Osteoblast (primary cell): ENCODE measurements around the gene CAPN7. TPM values are rescaled to one million over a fixed set of nuclear protein-coding genes. Genes with fewer than 3 reads are reported as not detected.

Experiments used
- DNase-seq: peaks from one replicate; pipeline ENCODE4 v3.0.0; 2011; ENCODE audit warnings: low spot score, mixed read lengths; ENCODE audit not compliant: insufficient read length; ENCODE audit errors: missing footprints
- H2AFZ ChIP-seq: 2 replicates; pipeline ENCODE4 v1.6.0; 2011; ENCODE audit warnings: mild to moderate bottlenecking, low read length
- H3K27ac ChIP-seq: 2 replicates; pipeline ENCODE4 v1.5.1; 2011; ENCODE audit warnings: mild to moderate bottlenecking, low read depth, low read length, moderate library complexity
- H3K27me3 ChIP-seq: 2 replicates; pipeline ENCODE4 v1.6.0; 2012; ENCODE audit warnings: mild to moderate bottlenecking, control low read depth, inconsistent platforms, low read length, moderate library complexity; ENCODE audit not compliant: insufficient read depth
- H3K36me3 ChIP-seq: 2 replicates; pipeline ENCODE4 v1.5.1; 2011; ENCODE audit warnings: mild to moderate bottlenecking, low read length, control low read depth, moderate library complexity; ENCODE audit not compliant: insufficient read depth
- H3K4me1 ChIP-seq: 2 replicates; pipeline ENCODE4 v1.5.1; 2011; ENCODE audit warnings: mild to moderate bottlenecking, low read length, control low read depth, moderate library complexity; ENCODE audit not compliant: insufficient read depth
- H3K4me2 ChIP-seq: 2 replicates; pipeline ENCODE4 v1.6.0; 2011; ENCODE audit warnings: mild to moderate bottlenecking, low read length; ENCODE audit not compliant: insufficient read depth
- H3K4me3 ChIP-seq: fragments of 200-600 bp; sonication (generic); 3 replicates; pipeline ENCODE4 v1.5.1; 2012; ENCODE audit warnings: mild to moderate bottlenecking, low read length, inconsistent platforms; ENCODE audit not compliant: insufficient read depth
- H3K79me2 ChIP-seq: 2 replicates; pipeline ENCODE4 v1.6.0; 2012; ENCODE audit warnings: mild to moderate bottlenecking, low read length, control low read depth, inconsistent platforms; ENCODE audit not compliant: insufficient read depth
- H3K9me3 ChIP-seq: 2 replicates; pipeline ENCODE4 v1.5.1; 2011; ENCODE audit warnings: low read depth, low read length, control low read depth
- H4K20me1 ChIP-seq: 2 replicates; pipeline ENCODE4 v1.6.0; 2012; ENCODE audit warnings: mild to moderate bottlenecking, low read length, control low read depth; ENCODE audit not compliant: insufficient read depth
- CTCF ChIP-seq: IDR thresholded peaks from 2 replicates; pipeline ENCODE4 v1.5.1; 2011; ENCODE audit warnings: mild to moderate bottlenecking, low read depth, low read length, moderate library complexity; ENCODE audit errors: extremely low read depth
- total RNA-seq: library from RNA; depleted of rRNA; stranded (reverse); fragments of >200 nt; gene quantifications from 2 replicates; pipeline ENCODE4 v1.2.3, GENCODE V29; 2012

The CAPN7 gene
- total RNA-seq, 1 donor = 45.2 TPM

GRCh38 chr3:15206662-15207576 lies 873 bp downstream of the CAPN7 start:
- no peaks in the 10 kb centered on the region for H3K27me3 ChIP-seq
- H3K79me2 ChIP-seq = peaks cover 55% of the 10 kb centered on the region
- peak overlapping the region; percentile 82 for H2AFZ ChIP-seq
- H3K4me1 ChIP-seq = peaks cover 17% of the 10 kb centered on the region
- peaks cover 25% of the 10 kb centered on the region for H4K20me1 ChIP-seq
- peak overlapping the region; percentile 98 for H3K4me2 ChIP-seq
- DNase-seq = peak; percentile 80
- peak overlapping the region; percentile 85 for H3K27ac ChIP-seq
- no peaks in the 10 kb centered on the region for H3K9me3 ChIP-seq
- TF ChIP-seq CTCF = no peak
- peaks cover 6% of the 10 kb centered on the region for H3K36me3 ChIP-seq
- H3K4me3 ChIP-seq = peak overlapping the region; percentile 93

- Histone ChIP-seq H4K20me1 (peaks cover 25% of the 10 kb centered on the region), H3K4me1 (peaks cover 17% of the 10 kb centered on the region), H3K79me2 (peaks cover 66% of the 10 kb centered on the region), H3K4me2 (peak overlapping the region; percentile 98), H2AFZ (no peak overlapping the region), H3K27me3 (no peaks in the 10 kb centered on the region), H3K27ac (peak overlapping the region; percentile 85), H3K9me3 (no peaks in the 10 kb centered on the region), H3K36me3 (peaks cover 16% of the 10 kb centered on the region), H3K4me3 (peak overlapping the region; percentile 93)
- no peak for TF ChIP-seq CTCF
- DNase-seq = no peak
Measured at GRCh38 chr3:15207836-15208504, 1.9 kb downstream of the CAPN7 start.

- H4K20me1 ChIP-seq = peaks cover 21% of the 10 kb centered on the region
- H3K9me3 ChIP-seq = no peaks in the 10 kb centered on the region
- no peak overlapping the region for H3K27ac ChIP-seq
- peaks cover 80% of the 10 kb centered on the region for H3K79me2 ChIP-seq
- no peak overlapping the region for H3K4me3 ChIP-seq
- H3K27me3 ChIP-seq = no peaks in the 10 kb centered on the region
- no peak overlapping the region for H2AFZ ChIP-seq
- peaks cover 49% of the 10 kb centered on the region for H3K36me3 ChIP-seq
- no peak for DNase-seq
- no peak overlapping the region for H3K4me2 ChIP-seq
- no peak for TF ChIP-seq CTCF
- H3K4me1 ChIP-seq = peaks cover 13% of the 10 kb centered on the region
Measured at GRCh38 chr3:15211937-15212336, 5.9 kb downstream of the CAPN7 start.

- no peak for TF ChIP-seq CTCF
- H4K20me1 ChIP-seq = peaks cover 3% of the 10 kb centered on the region
Measured at GRCh38 chr3:15214758-15215157, 8.7 kb downstream of the CAPN7 start.

More at GRCh38 chr3:15214758-15215157, 8.7 kb downstream of the CAPN7 start:
- peaks cover 54% of the 10 kb centered on the region for H3K79me2 ChIP-seq
- no peak overlapping the region for H3K4me2 ChIP-seq
- peaks cover 71% of the 10 kb centered on the region for H3K36me3 ChIP-seq
- no peaks in the 10 kb centered on the region for H3K4me1 ChIP-seq
- H2AFZ ChIP-seq = no peak overlapping the region
- no peak for DNase-seq
- H3K9me3 ChIP-seq = no peaks in the 10 kb centered on the region
- no peaks in the 10 kb centered on the region for H3K27me3 ChIP-seq
- no peak overlapping the region for H3K27ac ChIP-seq
- no peak overlapping the region for H3K4me3 ChIP-seq
